ENCODE results near the gene ZDHHC1.

GRCh38 chr16:67425061-67425460, 8.8 kb upstream of the ZDHHC1 start:
- no peak for TF ChIP-seq CTCF (IDR thresholded peaks at IDR 0.05)
- no peak for TF ChIP-seq POLR2A (IDR thresholded peaks at IDR 0.05)
